B cell (primary cell): ENCODE measurements around the gene COA5.

ENCODE experiments used
- EZH2 ChIP-seq: IDR thresholded peaks from 2 replicates; pipeline ENCODE4 v1.6.1; 2012; ENCODE audit warnings: borderline replicate concordance, low read depth, mild to moderate bottlenecking, moderate library complexity, low read length; ENCODE audit not compliant: insufficient read depth, poor library complexity, severe bottlenecking
- TF ChIP-seq, protein P1 (sequence below): fragments of 200-600 bp; IDR thresholded peaks from one replicate; pipeline ENCODE4 v1.8.0; 2022; ENCODE audit warnings: antibody characterized with exemption, mild to moderate bottlenecking

DNA sequence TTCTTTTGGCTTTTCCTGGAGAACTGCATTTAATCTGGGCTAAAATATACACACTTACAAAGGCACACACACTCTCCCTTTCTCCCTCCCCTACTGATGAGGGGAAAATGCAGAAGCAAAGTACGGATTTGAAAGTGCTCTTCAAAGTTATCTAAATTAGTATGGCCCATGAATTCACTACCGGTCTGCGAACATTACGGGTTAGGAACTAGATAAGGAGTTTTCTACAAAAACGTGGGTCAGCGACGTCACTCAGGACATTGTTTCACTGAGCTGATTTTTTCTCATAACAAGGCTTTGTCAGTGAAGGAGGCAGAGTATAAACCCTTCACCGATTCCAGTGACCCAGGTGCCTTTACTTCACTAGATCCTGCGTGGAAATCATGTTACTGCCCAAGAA, 47.3 kb downstream of the COA5 start:
- no peak for TF ChIP-seq EZH2
- TF ChIP-seq, protein P1, sequence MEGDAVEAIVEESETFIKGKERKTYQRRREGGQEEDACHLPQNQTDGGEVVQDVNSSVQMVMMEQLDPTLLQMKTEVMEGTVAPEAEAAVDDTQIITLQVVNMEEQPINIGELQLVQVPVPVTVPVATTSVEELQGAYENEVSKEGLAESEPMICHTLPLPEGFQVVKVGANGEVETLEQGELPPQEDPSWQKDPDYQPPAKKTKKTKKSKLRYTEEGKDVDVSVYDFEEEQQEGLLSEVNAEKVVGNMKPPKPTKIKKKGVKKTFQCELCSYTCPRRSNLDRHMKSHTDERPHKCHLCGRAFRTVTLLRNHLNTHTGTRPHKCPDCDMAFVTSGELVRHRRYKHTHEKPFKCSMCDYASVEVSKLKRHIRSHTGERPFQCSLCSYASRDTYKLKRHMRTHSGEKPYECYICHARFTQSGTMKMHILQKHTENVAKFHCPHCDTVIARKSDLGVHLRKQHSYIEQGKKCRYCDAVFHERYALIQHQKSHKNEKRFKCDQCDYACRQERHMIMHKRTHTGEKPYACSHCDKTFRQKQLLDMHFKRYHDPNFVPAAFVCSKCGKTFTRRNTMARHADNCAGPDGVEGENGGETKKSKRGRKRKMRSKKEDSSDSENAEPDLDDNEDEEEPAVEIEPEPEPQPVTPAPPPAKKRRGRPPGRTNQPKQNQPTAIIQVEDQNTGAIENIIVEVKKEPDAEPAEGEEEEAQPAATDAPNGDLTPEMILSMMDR = no peak
